T47D (cell line): ENCODE data around the gene POLL.
"Not testable (repeated sequence)": the region's sequence is repeated elsewhere in the genome, so short reads cannot be mapped to it uniquely, and the experiment has no call there.

Source experiments
- DNase-seq, 2 experiments: peaks; one replicate each; pipeline versions ENCODE4 v3.0.0 to v3.0.0-alpha.2; 2011 to 2012; ENCODE audit warnings: low read depth in 1 of 2, low spot score in 1 of 2
- JUND ChIP-seq: IDR thresholded peaks from 2 replicates; pipeline ENCODE4 v1.6.1; 2012; ENCODE audit warnings: low read depth
- in situ Hi-C: cut with HindIII; loops from 2 replicates; pipeline ENCODE4 v1.10.0; 2016; ENCODE audit warnings: low sequenced_read_pairs, low pct_unique_long_range_greater_than_20kb

POLL gene

GRCh38 chr10:101601541-101601940 is 13.5 kb upstream of the POLL start:
- no peak for TF ChIP-seq JUND
- in situ Hi-C loops, result no loop called here
- DNase-seq, result no peak

- no peak for DNase-seq
- TF ChIP-seq JUND, result no peak
- in situ Hi-C loops, result no loop called here
Measured at GRCh38 chr10:101597091-101597900, 9.2 kb upstream of the POLL start.

DNA sequence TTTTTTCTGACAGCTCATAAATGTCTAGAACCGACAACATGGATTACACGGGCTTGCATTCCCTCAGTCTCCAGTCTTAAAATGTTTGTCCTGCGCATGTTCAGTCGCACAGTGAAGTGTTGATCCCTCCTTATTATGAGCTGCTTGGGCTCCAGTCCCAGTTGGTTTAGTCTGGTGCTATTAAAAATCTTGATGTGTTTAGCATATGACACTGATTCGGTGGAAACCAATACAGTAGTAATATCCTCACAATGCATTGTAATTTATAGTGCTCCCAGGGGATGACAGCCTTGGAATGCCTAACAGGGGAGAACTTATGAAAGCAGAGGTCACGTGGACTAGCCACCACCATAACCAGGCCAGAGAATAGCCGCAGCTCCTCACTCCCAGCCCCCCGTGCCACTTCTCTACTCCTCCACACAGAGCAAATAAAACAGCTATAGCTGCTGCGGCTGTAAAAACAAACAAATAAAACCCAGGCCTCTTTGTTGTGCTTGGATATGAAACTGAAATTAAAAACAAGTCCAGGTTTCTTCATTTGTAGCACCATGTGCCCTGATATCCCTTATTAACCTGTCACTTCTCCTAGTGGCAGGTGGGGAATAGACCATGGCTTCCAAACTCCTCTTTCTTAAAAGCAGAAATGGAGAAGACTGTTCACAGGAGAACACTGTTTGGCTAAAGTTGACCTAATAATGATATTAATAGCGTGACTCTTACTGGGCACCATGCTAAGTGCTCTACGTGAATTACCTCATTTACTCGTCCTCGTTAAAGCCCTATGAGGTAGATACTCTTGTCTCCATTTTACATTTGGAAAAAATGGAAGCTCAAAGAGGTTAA is 7.8 kb upstream of the POLL start:
- no peak for DNase-seq
- in situ Hi-C loops, result no loop called here
- TF ChIP-seq JUND, result no peak

DNA sequence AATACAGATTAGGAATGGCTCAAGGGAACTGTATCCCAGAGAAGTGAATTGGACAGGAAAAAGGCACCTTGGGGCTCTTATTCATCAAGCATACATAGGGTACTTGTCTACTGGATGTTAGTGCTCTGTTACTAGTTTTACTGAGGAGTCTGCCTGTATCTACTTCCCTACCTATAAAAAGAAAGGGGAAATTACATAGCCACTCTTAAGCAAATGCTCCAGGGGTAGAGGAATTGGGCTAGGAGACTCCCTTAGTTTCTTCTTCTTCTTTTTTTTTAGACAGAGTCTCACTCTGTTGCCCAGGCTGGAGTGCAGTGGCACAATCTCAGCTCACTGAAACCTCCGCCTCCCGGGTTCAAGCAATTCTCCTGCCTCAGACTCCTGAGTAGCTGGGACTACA is 5.3 kb upstream of the POLL start:
- DNase-seq, in situ Hi-C loops: not testable (repeated sequence)

- no peak for DNase-seq
- TF ChIP-seq JUND, result no peak
- in situ Hi-C loops, result no loop called here
Measured at GRCh38 chr10:101588879-101589278, 822 bp upstream of the POLL start.

DNA sequence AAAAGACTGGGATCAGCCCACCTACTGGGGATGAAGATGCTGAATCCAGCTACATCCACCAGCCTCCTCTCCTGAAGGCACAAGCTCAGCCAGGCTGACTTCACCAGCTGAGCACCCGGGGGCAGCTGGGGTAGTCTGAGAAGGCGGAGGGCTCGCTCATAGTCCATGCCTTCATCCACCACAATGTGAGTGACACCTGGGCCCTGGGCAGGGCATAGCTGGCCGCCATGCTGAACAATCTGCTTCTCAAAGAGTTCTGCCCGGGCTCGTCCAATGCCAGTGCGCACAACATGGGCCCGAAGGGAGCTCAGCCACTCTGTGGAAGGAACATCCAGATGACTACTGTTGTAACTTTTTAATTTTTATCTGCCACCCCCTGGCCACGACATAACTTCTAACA is 2.2 kb downstream of the POLL start:
- DNase-seq, result no peak
- no peak for TF ChIP-seq JUND
- in situ Hi-C loops, result no loop called here

DNA sequence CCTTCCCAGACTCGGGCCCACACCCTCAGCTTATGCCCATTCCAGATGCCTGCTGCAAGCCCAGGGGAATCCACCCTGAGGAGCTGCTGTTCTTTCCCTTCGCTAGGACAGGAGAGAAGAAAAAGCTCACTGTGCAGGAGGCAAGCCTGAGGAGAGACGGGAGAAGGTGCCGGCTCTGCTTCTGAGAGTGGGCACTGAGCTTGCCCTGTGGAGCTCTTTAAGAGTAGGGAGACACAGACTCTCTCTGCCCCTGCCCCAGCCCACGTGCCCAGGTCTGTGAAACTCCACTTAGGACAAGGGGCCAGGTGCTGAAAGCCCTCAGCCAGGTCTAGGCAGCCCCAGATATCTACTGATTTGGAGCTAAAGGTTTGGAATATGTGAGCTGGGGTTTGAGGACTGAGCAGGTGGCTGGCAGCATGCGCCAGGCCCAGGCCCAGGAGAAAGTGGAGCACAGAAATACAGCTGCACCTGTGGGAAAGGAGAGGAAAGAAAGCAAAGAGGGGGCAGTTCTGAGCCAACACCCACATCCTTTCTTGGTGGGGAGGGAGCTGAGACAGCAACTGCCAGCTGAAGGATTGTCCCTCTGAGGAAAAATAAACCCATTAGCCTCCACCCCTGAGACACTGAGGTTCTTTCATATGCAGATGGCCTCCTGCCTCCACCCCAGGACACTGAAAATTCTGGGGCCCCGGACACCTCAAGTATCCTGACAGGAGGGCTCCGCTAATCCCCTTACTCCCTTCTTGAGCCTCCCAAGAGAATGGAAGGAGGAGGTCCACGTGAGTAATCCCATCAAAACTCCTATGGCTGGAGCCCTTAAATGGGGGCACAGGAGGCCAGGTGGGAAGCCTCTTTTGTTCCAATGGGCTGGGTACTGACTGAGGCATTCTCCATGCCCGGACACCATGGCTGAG is 7.3 kb downstream of the POLL start:
- in situ Hi-C loops, result no loop called here
- no peak for TF ChIP-seq JUND
- DNase-seq, result no peak

DNA sequence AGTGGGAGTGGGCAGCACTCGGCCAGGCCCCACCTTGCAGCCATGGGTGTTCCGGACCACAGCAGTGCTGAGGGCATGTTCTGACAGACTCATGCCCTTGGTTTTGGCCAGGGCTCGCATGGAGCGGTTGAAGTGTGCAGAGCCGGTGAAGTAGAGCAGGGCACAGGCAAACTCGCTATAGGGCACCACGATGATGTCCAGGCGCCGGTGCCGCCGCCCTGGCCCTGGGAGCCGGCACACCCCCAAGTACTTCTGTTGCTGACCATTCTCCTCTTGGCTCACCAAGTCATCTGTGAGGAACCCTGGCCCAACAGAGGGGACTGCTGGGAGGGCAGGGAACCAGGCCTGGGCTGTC is 8.6 kb downstream of the POLL start:
- TF ChIP-seq JUND, result no peak
- no peak for DNase-seq
- in situ Hi-C loops, result no loop called here

DNA sequence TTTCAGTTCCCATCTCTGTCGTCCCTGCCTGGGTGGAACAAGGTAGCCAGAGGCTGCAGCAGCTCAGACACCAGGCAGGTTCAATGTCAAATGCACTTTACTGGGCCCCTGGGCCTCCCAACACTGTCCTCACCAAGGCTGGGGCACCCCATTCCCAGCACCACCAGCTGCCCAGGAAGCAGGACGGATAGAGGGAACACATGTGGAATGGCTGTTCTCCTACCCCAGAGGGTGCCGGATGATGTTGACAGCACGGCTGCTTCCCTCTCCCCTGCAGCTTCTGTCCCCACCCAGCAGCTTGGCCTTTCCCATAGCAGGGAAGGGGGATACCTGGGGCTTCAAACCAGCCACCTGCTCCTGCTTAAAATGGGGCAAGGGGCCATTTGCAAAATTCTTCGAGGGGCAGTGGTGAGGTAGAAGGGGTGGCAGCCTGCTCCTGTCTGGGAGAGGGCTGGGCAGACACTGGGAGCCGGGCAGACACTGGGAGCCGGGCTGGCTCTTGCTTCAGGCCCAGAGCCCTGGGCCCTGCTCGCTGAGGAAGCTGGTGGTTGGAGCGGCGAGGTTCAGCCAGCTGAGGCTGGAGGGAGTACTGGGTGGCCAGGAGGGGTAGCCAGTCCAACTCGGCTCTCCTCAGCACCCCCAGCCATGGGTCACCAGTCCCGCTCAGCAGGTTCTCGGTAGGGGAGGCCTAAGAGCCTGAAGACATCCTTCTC is 9.1 kb downstream of the POLL start:
- no peak for TF ChIP-seq JUND
- DNase-seq, result no peak
- in situ Hi-C loops, result no loop called here

DNA sequence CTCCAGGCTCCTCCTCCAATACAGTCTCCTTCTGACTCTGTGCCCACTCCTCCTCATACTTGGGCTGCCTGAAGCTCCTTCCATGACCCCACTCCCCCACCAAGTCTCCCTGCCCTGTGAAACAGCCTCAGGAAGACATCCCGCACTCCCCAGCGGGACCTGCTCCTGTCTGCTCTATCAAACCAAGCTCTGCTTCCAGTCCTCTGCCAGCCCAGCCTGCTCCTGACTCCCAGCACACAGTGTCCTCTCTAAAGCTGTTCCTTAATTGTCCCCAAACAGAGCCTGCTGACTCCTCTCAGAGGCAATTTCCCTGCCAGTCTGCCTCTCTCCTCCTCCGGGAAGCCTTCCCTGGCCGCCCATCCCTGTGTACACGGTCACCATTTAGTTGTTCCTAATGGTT is 9.9 kb downstream of the POLL start:
- in situ Hi-C loops, result no loop called here
- no peak for TF ChIP-seq JUND
- no peak for DNase-seq

DNA sequence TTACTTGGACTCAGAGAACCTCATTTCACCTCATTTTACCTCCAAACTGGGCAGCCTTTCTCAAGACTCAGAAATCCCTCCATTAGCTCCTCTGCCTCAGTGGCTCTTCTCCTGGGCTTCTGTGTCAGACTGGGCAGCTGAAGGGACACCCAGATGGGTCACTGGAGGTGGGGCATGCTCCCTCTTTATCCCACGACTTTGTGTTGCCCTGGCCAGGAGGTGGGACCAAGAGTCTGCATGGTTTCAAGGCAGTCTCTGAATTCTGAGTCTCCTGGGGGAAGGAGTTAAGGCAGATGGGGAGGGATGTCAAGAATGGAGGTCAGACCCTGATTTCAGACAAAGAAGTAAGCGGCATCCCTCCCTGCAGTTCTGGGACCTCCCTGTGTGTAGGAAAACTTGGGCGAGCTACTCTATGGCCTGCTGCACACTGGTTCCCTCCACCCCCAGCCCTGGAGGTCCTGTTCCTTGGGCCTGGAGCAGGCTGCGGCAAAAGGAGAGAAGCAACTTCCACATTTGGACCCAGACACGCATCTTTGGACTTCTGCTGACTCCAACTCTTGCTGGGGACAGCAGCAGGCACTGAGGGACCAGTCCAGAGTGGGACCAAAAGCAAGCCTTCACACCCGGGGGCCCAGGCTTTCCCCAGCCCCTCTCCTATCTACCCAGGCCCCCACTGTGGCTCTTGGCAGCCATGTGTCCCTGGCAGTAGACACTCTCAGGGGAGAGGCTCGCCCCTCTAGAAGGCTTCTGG is 10.8 kb downstream of the POLL start:
- no peak for TF ChIP-seq JUND
- no peak for DNase-seq
- in situ Hi-C loops, result no loop called here
